Stimulated activated effector memory CD8-positive, alpha-beta T cell treated with anti-CD3 and anti-CD28 coated beads, Interleukin-12 subunit alpha, Interleukin-12 subunit beta, amount 100 ng/mL, for 72 hours (primary cell): ENCODE results near the gene PLPP4.

Experiments
- ATAC-seq: fragments of 150-1000 bp; cut with Tn5 transposase; 2 replicates; pipeline ENCODE4 v1.10.0; 2021
- DNase-seq, 2 donors: peaks; one replicate each; pipeline ENCODE4 v3.0.0; 2021 to 2022; ENCODE audit warnings: low spot score in 2 of 2
- H3K27ac Mint-ChIP-seq: one replicate; pipeline ENCODE4 v1.8.0; 2022; ENCODE audit warnings: mild to moderate bottlenecking, mixed read lengths
- H3K36me3 Mint-ChIP-seq: one replicate; pipeline ENCODE4 v1.8.0; 2022; ENCODE audit warnings: mild to moderate bottlenecking, mixed read lengths
- H3K4me1 Mint-ChIP-seq: one replicate; pipeline ENCODE4 v1.8.0; 2022; ENCODE audit warnings: mixed read lengths
- H3K4me3 Mint-ChIP-seq: one replicate; pipeline ENCODE4 v1.8.0; 2022; ENCODE audit warnings: mild to moderate bottlenecking, mixed read lengths
- H3K9me3 Mint-ChIP-seq: one replicate; pipeline ENCODE4 v1.8.0; 2022; ENCODE audit warnings: mixed read lengths

Gene PLPP4

DNA sequence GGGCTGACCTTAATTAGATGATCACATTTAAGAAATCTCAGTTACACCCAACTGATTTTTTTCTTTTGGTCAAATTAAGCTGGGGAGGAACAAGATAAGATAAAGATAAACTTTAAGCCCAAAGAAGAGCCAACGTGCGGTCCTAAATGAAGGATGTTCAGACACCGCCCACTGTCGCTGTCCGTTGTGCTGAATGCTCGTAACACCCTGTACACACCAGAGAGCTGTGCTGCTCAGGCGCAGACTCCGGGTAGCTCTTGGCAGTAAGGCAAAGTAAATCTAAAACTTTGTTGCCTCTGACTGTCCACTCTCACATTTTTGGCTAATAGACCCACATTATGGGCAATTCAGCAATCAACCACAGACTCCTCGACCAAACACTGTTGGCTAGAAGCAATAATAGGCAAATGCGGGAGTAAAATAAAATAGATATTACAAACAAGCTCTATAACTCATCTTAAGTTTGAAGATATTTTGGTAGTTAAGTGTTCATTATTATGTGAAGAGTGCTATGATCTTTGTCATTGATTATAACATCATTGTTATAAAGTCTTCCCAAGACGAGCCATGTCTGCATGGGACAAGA, 57.1 kb downstream of the PLPP4 start:
- Mint-ChIP-seq H3K9me3 (no peaks in the 10 kb centered on the region), H3K4me1 (no peaks in the 10 kb centered on the region), H3K27ac (no peak overlapping the region), H3K4me3 (no peak overlapping the region), H3K36me3 (no peaks in the 10 kb centered on the region)
- no peak for ATAC-seq
- no peak for DNase-seq

- Mint-ChIP-seq H3K4me1 (no peaks in the 10 kb centered on the region), H3K27ac (no peak overlapping the region), H3K36me3 (no peaks in the 10 kb centered on the region), H3K4me3 (no peak overlapping the region), H3K9me3 (no peaks in the 10 kb centered on the region)
- ATAC-seq (no peak), DNase-seq (no peak)
Measured at GRCh38 chr10:120514959-120515358, 57.9 kb downstream of the PLPP4 start.

- Mint-ChIP-seq H3K27ac (no peak overlapping the region), H3K4me1 (no peaks in the 10 kb centered on the region), H3K36me3 (no peaks in the 10 kb centered on the region), H3K9me3 (no peaks in the 10 kb centered on the region), H3K4me3 (no peak overlapping the region)
- no peak for ATAC-seq
- no peak for DNase-seq
Measured at GRCh38 chr10:120515741-120516140, 58.7 kb downstream of the PLPP4 start.

DNA sequence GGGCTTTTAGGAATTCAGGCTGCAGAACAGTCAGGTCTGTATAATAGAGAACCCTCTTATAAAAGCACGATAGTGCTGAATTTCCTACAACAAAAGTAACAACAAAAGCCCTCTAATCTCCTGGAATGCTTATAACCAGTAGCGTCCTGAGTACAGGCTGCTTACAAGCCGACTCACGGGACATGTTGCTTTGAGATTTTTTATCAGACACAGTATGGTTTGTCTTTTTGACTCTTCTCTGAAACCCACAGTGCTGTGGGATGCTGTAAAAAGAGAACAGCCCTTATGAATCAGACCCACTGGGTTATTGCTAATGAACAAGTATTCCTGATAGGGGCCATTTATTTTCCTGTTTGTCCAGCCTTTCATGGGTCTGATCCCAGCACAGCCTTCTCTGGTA, 59.4 kb downstream of the PLPP4 start:
- Mint-ChIP-seq H3K9me3 (no peaks in the 10 kb centered on the region), H3K27ac (no peak overlapping the region), H3K4me1 (no peaks in the 10 kb centered on the region), H3K36me3 (no peaks in the 10 kb centered on the region), H3K4me3 (no peak overlapping the region)
- no peak for DNase-seq
- ATAC-seq = no peak

GRCh38 chr10:120517196-120517595, 60.2 kb downstream of the PLPP4 start:
- Mint-ChIP-seq H3K9me3 (no peaks in the 10 kb centered on the region), H3K27ac (no peak overlapping the region), H3K4me1 (no peaks in the 10 kb centered on the region), H3K36me3 (no peaks in the 10 kb centered on the region), H3K4me3 (no peak overlapping the region)
- DNase-seq = no peak
- ATAC-seq = no peak

DNA sequence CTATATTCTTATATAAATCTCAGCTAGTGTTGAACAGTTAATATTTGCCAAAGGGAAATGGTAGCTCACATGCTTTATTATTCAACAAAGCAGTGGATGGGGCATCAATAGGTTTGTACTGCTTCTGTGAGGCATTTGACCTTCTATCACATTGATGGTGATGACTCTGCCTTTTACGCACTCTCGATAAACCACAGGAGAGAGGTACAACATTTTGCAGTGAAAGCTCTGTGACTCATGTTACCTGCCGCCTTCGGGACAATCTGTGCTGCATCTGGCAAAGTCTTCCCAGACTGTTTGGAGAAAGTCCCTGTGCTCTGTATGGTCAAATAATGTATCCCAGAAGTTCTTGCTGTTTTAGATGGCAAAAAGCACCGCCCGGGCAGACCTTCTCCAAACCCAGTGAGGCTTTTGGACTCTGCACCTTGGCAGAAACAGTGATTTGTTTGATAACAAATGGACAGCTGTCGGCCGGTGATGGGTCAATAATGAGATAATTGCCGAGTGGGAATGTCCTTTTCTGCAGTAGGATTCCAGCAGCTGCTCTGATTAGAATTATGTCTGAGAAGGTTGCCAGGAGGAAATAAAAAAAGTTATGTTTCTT, 61.0 kb downstream of the PLPP4 start:
- no peak overlapping the region for H3K27ac Mint-ChIP-seq
- no peaks in the 10 kb centered on the region for H3K4me1 Mint-ChIP-seq
- H3K9me3 Mint-ChIP-seq = no peaks in the 10 kb centered on the region
- no peaks in the 10 kb centered on the region for H3K36me3 Mint-ChIP-seq
- no peak overlapping the region for H3K4me3 Mint-ChIP-seq
- DNase-seq (no peak), ATAC-seq (no peak)

DNA sequence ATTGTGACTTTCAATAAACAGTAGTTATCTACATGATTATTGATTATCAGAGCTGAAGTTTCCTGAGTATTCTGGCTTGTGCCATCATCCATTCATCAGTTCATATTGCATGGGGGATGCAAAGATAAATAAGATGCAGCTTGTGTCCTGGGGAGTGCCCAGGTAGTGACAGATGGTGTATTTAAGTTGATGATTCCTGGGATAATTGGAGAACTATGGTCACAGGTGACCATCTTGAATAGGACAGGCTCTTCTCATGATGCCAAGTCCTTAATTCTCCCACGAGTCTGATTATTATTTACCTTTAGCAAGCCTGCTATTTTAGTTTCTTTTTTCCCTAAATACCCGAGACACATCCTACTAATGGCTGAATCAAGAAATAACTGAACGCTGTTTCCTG, 64.9 kb downstream of the PLPP4 start:
- DNase-seq (no peak), ATAC-seq (no peak)
- Mint-ChIP-seq H3K9me3 (no peaks in the 10 kb centered on the region), H3K27ac (no peak overlapping the region), H3K4me1 (no peaks in the 10 kb centered on the region), H3K4me3 (no peak overlapping the region), H3K36me3 (no peaks in the 10 kb centered on the region)

DNA sequence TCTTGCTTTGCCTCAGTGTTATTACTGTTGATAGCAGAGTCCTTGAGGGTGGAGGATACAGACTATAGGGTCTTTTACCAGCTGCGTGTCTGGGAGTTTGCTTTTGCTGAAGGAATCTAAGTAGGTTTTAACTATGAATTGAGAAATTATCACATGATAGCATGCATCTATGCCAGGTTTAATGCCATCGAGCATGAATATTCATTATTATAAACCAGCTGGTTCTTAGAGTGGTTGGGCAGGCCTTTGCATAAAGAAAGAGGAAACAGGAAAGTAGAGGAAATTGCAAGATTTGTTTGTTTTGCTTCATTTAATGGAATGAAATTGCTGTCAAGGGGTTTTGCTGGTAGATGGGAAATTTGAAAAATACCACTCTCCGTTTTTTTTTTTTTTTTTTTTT, 70.7 kb downstream of the PLPP4 start:
- ATAC-seq (no peak), DNase-seq (no peak)
- peaks cover 3% of the 10 kb centered on the region for H3K9me3 Mint-ChIP-seq
- no peak overlapping the region for H3K4me3 Mint-ChIP-seq
- H3K27ac Mint-ChIP-seq = no peak overlapping the region
- no peaks in the 10 kb centered on the region for H3K36me3 Mint-ChIP-seq
- no peaks in the 10 kb centered on the region for H3K4me1 Mint-ChIP-seq

GRCh38 chr10:120530699-120531098, 73.7 kb downstream of the PLPP4 start:
- H3K9me3 Mint-ChIP-seq = peaks cover 11% of the 10 kb centered on the region
- DNase-seq (no peak), ATAC-seq (no peak)
- H3K27ac Mint-ChIP-seq = no peak overlapping the region
- no peak overlapping the region for H3K4me3 Mint-ChIP-seq
- no peaks in the 10 kb centered on the region for H3K4me1 Mint-ChIP-seq
- no peaks in the 10 kb centered on the region for H3K36me3 Mint-ChIP-seq

- DNase-seq (no peak), ATAC-seq (no peak)
- no peak overlapping the region for H3K27ac Mint-ChIP-seq
- H3K9me3 Mint-ChIP-seq = peaks cover 8% of the 10 kb centered on the region
- no peaks in the 10 kb centered on the region for H3K4me1 Mint-ChIP-seq
- H3K36me3 Mint-ChIP-seq = no peaks in the 10 kb centered on the region
- no peak overlapping the region for H3K4me3 Mint-ChIP-seq
Measured at GRCh38 chr10:120538091-120538490, 81.1 kb downstream of the PLPP4 start.

GRCh38 chr10:120539076-120539475, 82.0 kb downstream of the PLPP4 start:
- DNase-seq = no peak
- Mint-ChIP-seq H3K4me1 (no peaks in the 10 kb centered on the region), H3K4me3 (no peak overlapping the region), H3K27ac (no peak overlapping the region), H3K9me3 (peaks cover 8% of the 10 kb centered on the region), H3K36me3 (no peaks in the 10 kb centered on the region)
- no peak for ATAC-seq

DNA sequence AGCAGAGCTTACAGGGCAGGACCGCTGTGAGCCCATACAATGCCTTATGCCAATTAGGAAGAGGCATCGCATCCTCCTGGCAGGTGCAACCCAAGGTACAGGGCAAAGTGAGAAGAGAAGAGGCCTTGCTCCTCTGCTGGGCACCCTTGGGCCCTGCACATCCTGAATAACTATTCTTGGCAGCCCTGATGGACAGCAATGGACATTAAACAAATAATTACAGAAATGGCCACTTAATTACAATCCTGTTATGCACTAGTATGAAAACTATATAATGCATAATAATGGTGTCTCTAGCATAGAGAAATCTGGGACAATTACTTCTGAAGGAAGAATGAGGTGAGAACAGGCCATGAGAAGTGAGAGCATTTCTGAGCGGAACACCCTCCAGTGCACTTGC, 83.5 kb downstream of the PLPP4 start:
- H3K4me1 Mint-ChIP-seq = no peaks in the 10 kb centered on the region

DNA sequence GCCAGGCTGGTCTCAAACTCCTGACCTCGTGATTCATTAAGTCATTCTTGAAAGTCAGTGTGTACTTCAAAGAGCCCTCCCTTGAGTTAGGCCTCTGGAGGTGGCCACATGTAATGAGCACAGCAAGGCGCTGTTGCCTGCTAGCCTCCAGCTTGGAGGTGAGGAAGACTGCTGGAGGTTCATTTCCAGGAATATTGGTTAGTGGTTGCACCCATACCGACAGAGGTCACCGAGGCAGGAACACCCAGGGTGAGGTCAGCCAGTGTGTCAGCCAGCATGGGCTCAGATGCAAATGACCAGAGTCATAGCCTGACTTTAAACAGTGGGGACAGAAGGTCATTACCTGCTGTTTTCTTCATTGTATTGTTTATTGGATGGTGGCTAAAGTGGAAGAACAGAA, 85.0 kb downstream of the PLPP4 start:
- no peak for ATAC-seq
- H3K36me3 Mint-ChIP-seq = no peaks in the 10 kb centered on the region
- no peak for DNase-seq
- no peaks in the 10 kb centered on the region for H3K4me1 Mint-ChIP-seq
- H3K27ac Mint-ChIP-seq = no peak overlapping the region
- no peaks in the 10 kb centered on the region for H3K9me3 Mint-ChIP-seq
- H3K4me3 Mint-ChIP-seq = no peak overlapping the region

More for the DNA sequence above, 83.5 kb downstream of the PLPP4 start:
- ATAC-seq = no peak
- Mint-ChIP-seq H3K36me3 (no peaks in the 10 kb centered on the region), H3K4me3 (no peak overlapping the region), H3K9me3 (no peaks in the 10 kb centered on the region), H3K27ac (no peak overlapping the region)
- DNase-seq = peak in 1 of 2 donors; percentile 13

DNA sequence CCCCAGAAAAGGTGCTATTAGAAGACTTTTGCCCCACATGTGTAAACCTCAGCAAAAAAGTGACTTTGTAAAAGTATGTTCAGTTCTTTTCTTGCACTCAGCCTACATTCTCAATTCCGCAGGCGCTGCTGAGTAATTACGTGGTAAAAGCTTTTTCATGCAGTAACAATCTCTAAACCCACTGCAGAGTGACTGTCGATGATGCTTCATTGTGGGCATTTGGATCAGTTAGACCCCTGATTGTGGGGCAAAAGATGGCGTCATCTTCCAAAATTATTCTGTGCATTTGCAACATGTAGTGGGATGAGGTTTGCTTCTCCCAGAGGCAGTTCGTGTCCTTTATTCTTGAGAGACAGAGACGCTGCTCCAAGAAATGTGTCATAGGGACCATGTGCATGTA, 85.6 kb downstream of the PLPP4 start:
- Mint-ChIP-seq H3K4me1 (no peaks in the 10 kb centered on the region), H3K27ac (no peak overlapping the region), H3K4me3 (no peak overlapping the region), H3K36me3 (no peaks in the 10 kb centered on the region), H3K9me3 (no peaks in the 10 kb centered on the region)
- no peak for ATAC-seq
- no peak for DNase-seq

DNA sequence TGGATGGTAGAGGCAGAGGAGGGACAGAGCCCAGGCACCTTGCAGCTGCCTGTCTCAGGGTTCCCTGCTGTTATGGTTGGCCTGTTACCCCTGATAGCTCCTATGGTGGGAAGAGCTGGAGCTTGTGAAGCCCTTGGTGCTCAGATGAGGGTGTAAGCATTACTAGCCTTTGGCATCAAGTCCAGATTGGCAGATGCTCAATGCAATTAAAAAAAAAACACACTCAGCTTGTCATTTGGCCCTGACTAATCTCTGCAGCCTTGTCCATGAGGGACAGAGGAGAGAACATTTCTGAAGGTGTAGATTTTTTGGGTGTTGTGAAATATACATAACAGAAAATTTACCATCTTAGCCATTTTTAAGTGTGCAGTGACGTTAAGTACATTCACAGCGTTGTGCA, 86.3 kb downstream of the PLPP4 start:
- no peaks in the 10 kb centered on the region for H3K36me3 Mint-ChIP-seq
- no peak for DNase-seq
- H3K4me1 Mint-ChIP-seq = no peaks in the 10 kb centered on the region
- ATAC-seq = peak; percentile 31
- H3K27ac Mint-ChIP-seq = no peak overlapping the region
- no peaks in the 10 kb centered on the region for H3K9me3 Mint-ChIP-seq
- H3K4me3 Mint-ChIP-seq = no peak overlapping the region

- no peaks in the 10 kb centered on the region for H3K36me3 Mint-ChIP-seq
- H3K9me3 Mint-ChIP-seq = no peaks in the 10 kb centered on the region
Measured at GRCh38 chr10:120548210-120548609, 91.2 kb downstream of the PLPP4 start.

DNA sequence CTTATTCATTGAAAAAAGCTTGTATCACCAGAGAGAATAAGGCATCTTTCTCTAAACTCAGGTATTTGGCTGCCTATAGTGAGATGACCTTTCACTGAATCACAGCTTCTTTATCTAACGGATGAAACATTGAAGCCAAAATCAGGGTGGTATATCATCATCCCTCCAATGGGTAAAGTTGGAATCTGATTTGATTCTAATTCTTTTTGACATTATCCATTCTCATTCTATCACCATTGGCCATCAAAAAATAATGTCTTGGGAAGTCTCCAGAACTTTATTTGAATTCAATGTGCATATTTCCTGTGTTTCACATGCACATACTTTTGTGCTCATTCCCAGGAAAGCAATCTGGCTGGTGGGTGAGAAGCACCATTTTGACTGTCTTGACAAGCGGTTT, 95.2 kb downstream of the PLPP4 start:
- ATAC-seq (no peak), DNase-seq (no peak)
- H3K36me3 Mint-ChIP-seq = no peaks in the 10 kb centered on the region
- no peak overlapping the region for H3K4me3 Mint-ChIP-seq
- H3K9me3 Mint-ChIP-seq = peaks cover 8% of the 10 kb centered on the region
- H3K27ac Mint-ChIP-seq = no peak overlapping the region
- no peaks in the 10 kb centered on the region for H3K4me1 Mint-ChIP-seq

More at GRCh38 chr10:120548210-120548609, 91.2 kb downstream of the PLPP4 start:
- no peak for DNase-seq
- ATAC-seq = no peak
- no peak overlapping the region for H3K4me3 Mint-ChIP-seq
- no peak overlapping the region for H3K27ac Mint-ChIP-seq
- no peaks in the 10 kb centered on the region for H3K4me1 Mint-ChIP-seq
